HG02623 (cell line): ENCODE results near the gene KAZN.
"Not testable (repeated sequence)": the region's sequence is repeated elsewhere in the genome, so short reads cannot be mapped to it uniquely, and the experiment has no call there.

Experiments
- ATAC-seq: cut with Tn5 transposase; IDR thresholded peaks from one replicate; pipeline ENCODE4 v1.9.1; 2021; ENCODE audit warnings: moderate library complexity; ENCODE audit not compliant: unreplicated experiment

KAZN gene

DNA sequence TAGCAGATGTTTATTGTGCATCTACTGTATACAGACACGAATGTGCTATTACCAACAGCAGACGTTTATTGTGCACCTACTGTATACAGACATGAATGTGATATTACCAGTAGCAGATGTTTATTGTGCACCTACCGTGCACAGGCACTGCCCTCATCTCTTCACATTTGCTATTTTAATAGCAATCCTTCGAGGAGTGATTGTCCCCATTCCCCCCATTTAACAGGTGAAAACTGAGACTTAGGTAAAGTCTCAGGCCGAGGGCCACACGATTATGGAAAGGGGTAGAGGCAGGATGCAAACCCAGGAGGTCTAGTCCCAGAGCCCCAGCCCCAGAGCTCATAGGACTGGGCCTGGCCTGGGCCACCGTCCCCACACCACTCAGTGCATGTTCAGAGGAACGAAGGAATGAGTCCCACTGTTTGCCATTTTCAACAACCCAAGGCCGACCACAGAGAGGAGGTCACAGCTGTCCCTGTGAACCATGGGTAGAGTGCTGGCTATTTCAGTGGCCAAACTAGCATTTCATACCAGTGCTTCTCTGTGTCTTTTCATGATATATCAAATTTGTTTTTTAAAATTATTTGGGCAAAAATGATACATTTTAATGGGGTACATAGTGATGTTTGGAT is 440.6 kb downstream of the KAZN start:
- ATAC-seq: no peak

DNA sequence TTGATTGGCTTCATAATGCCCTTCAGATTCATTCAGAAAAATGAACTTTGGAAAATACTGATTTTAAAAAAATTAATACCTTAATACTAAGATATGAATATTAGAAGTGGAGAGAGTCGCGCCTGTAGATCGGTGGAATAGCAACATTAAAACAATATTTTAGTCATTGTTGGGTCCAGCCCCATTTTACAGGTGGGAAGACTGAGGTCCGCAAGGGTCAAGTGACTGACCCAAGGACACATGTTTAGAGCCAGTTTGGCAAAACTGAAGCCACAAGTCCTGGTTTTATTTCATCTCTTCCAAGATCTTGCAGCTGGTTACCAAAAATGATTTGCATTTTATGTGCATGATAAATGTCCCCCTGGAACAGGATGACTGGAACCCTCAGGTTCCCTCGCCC is 441.4 kb downstream of the KAZN start:
- no peak for ATAC-seq

DNA sequence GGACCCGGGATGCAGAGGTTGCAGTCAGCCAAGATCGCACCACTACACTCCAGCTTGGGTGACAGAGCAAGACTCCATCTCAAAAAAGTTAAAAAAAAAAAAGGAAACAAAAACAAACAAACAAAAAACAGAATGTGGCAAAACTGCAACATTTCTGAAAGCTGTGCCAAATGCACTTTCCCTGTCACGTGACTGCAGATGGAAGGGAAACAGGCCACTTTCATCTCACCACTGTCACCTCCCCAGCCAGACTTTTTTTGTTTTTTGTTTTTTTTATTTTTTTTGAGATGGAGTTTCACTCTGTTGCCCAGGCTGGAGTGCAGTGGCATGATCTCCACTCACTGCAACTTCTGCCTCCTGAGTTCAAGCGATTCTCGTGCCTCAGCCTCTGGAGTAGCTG is 442.2 kb downstream of the KAZN start:
- not testable (repeated sequence) for ATAC-seq

DNA sequence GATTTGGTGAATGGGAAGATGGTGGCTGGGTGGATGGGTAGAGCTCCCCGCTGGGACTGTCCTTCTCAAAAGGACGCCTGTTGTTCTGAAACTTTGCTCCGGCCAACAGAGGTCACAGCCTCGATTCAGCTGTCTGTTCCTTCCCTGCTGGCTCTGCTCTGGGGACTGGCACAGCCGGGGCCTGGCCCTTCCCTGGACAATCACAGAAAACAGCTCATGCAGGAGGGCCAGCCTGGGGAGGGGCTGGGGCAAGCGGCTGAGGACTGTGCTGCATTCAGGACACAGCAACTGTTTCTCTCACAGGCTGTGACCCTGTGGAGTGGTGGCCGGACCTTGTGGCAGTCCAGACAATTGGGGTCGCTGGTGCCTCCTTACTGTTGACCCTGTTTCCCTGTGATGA is 444.4 kb downstream of the KAZN start:
- no peak for ATAC-seq

DNA sequence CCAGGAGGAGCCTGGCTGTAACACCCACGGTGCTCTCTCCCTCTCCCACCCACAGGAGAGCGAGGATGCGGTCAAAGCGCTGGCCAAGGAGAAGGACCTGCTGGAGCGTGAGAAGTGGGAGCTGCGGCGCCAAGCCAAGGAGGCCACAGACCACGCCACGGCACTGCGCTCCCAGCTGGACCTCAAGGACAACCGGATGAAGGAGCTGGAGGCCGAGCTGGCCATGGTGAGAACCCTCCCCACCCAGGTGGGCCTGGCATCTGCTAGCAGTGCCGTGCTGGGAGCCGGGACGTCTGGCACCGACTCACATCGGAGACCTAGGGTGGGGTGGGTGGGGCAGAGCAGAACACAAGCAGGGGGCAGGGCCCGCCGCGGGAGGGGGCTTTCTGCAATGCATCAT is 445.4 kb downstream of the KAZN start:
- ATAC-seq: no peak

DNA sequence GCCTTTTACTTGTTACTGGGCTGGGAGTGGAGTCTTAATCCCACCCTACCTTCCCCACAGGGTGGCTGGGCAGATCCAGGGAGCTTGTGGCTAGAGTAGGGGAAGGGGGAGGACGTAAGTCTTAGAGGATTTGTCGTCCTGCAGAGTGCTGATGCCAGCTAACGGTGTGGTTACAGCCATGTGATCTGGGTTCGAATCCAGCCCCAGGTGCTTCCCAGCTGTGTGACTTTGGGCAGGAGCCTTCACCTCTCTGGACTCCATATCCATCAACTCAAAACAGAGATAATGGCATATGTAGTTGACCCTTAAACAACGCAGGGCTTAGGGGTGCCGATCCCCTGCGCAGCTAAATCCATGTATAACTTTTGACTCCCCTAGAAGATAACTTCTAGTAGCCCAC is 446.6 kb downstream of the KAZN start:
- no peak for ATAC-seq

DNA sequence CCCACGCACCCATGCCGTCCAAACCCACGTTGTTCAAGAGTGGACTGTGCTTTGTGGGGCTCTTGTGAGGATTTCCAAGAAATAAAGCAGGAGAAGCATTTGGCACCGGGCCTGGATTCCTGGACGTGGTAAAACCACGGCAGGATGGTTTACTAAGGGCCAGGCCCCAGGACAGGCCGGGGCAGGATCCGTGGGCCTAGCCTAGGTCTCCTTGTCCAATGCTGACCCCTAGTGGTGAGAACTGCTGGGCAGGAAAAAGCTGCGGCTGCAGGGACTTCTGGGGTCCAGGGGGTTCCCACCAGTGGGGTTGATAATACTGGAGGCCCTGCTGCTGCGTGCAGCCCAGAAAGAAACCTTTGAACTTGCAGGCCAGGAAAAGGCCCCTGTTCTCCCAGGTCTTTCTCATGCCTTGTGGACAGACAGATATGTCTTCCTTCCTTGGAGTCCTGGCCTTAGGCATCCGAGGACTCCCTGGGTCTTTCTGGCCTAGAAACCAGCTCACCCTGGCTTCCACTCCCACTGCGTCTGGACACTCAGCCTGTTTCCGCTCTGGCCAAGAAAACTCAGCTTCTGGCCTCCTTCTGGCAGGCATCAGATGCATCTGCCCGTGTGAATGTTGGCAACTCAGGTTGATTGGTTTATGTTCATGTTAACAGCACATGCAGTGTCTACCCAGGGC is 448.1 kb downstream of the KAZN start:
- ATAC-seq: no peak

DNA sequence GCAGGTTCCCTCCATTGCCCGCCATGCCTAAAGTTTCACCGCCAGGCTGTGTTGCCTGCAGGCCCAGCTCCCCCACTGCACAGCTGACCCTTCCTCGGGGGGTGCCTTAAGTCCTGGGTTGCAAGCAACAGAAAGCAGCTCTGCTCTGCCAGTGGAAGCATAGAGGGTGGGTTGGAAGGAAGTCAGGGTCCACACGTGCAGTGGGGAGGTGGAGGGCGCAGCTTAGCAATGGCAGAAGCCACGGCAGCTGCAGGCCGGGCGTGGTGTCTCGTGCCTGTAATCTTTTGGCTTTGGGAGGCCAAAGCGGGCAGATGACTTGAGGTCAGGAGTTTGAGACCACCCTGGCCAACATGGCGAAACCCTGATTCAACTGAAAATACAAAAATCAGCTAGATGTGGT is 448.8 kb downstream of the KAZN start:
- ATAC-seq: no peak

DNA sequence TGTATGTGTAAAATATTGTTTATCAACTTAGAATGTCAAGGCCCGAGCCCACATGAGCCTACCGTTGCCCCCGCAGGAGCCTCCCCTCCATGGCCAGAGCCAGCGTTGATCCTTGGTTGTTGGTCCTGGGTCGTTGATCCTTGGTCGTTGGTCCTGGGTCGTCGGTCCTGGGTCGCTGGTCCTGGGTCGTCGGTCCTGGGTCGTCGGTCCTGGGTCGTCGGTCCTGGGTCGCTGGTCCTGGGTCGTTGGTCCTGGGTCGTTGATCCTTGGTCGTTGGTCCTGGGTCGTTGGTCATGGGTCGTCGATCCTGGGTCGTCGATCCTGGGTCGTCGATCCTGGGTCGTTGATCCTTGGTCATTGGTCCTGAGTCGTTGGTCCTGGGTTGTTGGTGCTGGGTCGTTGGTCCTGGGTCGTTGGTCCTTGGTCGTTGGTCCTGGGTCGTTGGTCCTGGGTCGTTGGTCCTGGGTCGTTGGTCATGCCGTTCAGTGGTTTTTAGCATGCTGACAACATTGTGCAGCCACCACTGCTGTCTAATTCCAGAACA is 450.0 kb downstream of the KAZN start:
- no peak for ATAC-seq

DNA sequence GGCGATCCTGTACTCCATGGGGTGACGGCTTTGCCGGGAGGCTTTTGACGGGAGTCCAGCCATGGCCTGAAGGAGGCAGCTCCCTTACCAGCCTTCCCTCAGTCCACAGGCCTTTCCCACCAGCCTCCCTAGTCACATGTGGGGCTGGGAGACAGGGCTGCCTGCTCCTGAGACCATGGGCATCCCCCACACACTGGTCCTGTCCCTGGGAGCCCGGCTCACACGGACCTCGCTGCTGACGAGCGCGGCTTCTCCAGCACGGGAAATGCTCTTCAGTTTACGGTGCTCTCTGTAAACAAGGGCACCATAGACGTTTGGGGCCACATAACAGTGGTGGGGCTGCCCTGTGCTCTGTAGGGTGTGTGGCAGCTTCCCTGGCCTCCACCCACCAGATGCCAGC is 450.6 kb downstream of the KAZN start:
- ATAC-seq: no peak

DNA sequence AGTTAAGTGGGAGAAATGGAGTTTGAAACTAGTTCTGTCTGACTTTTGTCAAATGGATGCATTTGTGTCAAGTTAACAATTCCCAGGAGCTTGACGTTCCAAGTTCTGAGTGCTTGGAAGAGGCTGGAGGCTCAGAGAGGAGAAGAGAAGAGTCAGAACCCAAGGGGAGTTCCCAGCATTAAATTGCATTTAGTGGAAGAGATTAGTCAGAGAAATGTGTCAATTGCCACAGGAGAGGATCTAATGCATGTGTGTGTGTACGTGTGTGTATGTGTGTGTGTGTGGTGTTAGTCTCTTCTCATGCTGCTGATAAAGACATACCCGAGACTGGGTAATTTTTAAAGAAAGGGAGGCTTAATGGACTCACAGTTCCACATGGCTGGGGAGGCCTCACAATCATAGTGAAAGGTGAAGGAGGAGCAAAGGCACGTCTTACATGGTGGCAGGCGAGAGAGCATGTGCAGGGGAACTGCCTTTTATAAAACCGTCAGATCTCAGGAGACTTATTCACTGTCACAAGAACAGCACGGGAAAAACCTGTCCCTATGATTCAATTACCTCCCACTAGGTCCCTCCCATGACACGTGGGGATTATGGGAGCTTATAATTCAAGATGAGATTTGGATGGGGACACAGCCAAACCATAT is 453.5 kb downstream of the KAZN start:
- no peak for ATAC-seq

DNA sequence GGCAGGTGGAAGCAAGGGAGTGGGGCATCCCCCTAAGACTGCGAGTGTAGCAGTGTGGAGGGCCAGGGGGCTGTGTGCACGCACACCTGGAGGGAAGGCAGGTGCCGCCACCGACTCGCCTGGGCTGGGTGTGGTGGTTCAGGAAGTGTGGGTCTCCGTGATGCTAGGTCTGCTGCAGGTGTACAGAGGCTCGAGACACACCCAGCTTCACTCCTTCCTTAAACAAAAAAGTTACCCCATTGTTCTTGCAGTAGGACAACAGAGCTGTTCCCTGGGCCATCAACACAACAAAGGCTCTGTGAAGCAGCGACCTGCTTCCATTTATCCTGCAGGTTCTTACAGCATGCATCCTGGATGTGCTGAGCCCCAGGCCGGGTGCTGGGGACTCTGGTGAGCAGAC is 454.7 kb downstream of the KAZN start:
- ATAC-seq: no peak

DNA sequence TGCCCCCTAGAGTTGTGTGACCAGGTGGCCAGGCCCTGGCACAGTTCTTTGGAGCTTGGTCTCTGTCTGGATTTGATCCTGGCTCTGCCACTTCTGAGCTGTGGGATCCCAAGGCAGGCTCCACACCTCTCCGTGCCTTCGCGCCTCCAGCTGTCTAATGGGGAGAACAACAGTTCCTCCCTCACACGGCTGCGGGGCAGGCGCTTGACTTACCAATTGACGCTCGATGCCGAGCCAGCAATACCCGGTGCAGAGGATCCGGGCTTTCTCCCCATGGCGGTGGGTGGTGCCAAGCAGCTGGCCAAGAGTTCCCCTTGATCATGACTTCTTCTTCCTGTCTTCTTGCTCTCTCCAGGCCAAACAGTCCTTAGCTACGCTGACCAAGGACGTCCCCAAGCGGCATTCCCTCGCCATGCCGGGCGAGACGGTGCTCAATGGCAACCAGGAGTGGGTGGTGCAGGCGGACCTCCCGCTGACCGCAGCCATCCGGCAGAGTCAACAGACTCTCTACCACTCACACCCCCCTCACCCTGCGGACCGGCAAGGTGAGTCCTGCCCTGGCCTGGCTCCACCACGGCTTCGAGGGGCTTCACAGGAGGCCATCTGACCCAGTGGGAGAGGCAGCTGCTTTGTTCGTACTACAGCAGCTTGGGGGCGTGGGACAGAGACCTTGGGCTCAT is 457.4 kb downstream of the KAZN start:
- ATAC-seq: no peak

DNA sequence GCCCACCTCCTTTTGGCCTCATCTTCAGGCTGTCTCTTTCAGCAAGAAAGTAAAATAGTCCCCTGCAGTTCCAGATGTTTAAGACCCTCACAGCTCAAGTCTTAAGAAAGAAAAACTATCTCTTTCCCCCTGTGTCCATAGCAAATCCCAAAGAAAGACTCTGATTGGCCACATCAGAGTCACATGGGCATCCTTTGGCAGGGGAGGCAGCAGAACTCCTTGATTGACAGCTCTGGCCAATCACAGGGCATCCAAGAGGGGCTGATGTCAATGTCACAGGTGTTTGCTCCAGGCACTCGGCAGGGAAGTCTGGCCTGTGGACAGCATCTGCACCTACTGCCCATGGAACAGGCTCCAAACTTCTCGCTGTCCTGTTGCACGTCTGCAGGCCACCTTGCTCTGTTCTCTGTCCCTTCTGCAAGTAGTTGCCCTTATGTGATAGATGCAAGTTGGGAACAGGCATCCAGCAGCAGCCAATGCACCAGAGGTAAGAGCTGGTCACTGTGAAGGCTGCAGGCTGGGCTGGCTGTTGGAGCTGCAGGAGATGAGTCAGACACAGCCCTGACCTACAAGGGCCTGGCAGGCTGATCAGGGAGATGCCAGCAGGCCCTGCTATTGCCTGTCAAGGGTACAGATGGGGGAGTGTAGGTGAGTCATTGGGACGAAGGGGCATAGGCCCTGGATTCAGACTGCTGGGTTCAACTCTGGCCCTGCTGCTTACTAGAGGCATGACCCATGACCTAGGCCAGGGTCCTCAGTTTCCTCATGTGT is 458.2 kb downstream of the KAZN start:
- ATAC-seq: no peak

DNA sequence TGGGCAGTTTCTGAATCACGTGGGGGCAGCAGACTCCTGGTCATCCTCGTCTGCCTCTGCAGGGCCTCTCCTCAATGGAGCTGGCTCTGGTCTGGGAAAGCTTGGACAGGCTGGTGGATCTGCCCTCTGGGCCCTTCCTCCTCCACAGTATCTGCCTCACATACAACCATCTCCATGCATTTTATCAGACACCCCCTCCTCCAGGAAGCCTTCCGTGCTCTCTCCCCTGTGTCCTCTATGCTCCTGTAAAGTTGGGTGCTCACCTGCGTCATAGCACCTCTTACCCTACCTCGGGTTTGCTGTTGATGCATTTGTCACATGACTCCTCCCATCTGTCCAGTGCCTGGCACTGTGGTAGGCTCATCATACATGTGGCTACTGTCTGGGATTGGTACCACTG is 459.3 kb downstream of the KAZN start:
- ATAC-seq: no peak

DNA sequence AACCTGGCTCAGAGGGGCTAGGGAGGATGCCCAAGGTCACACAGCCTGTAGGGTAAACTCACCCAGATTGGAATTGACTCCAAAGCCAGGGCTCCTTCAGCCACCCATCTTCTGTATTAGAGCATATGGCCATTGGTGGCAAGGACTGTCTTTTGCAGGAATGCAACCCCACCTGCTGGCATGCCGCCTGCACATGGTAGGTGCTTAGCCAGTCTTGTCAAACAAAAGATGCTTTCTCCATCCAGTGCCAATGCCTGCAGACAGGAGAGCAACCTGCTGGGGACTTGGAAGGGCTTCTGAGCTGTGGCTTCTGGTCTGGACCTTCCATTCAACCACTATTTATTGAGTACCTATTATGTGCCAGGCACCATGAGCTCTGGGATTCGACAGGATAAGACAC is 459.8 kb downstream of the KAZN start:
- ATAC-seq: no peak

DNA sequence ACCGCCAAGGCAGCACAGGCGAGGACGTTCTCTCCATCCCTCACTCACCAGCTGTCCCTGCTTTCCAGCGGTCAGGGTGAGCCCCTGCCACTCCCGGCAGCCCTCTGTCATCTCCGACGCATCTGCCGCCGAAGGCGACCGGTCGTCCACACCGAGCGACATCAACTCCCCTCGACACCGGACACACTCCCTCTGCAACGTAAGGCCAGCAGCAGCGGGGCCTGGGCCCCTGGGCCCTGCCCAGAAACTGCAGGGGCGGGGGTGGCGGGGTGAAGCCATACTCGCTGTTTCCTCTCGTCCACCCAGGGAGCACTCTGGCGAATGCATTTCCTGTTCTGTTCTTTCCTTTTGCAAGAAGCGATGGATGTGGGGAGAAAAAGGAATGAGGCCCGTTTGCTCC is 461.6 kb downstream of the KAZN start:
- ATAC-seq: no peak

DNA sequence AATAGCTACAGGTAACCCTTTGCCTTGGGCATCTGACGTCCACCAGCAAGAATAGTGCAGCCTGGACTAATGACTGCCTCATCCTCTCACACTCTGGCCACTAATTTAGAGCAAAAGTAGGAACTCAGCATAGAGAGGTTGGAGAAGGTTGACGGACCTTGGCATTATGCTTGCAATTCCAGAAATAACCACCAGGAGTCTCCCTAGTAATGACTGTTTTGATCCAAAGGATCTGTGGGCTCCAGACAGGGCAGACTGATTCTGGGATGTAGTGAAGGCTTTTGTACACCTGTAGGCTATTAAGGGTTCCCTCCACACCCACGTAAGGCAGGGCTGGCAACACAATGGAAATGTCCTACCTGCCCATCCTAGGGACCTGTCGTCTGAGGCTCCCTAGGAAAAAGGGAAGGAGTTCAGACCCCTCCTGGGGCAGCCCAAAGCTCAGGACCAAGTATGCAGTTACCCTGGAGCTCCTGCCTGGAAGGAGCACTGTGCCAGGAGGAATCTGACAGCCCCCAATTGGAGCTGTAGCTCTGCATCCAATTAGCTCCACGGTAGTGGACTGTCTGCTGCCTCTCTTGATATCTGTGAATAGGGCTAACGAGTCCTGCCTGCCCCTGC is 464.1 kb downstream of the KAZN start:
- ATAC-seq: no peak

DNA sequence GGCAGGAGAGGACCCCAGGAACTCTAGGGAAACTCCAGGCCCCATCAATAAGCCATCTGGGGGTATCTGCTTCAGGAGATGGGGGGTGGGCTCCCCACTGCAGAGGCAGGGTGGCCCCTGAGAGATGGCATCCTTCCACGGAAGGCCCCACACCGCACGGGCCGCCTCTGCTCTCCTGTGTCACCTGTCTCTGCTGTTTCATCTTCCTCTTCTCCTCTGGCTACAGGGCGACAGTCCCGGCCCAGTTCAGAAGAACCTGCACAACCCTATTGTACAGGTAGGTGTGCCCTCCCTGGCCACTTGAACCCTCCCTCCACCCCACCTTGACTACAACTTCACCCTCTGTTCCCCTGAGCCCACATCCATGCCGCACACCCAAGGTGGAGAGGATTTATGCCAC is 464.9 kb downstream of the KAZN start:
- ATAC-seq: no peak

DNA sequence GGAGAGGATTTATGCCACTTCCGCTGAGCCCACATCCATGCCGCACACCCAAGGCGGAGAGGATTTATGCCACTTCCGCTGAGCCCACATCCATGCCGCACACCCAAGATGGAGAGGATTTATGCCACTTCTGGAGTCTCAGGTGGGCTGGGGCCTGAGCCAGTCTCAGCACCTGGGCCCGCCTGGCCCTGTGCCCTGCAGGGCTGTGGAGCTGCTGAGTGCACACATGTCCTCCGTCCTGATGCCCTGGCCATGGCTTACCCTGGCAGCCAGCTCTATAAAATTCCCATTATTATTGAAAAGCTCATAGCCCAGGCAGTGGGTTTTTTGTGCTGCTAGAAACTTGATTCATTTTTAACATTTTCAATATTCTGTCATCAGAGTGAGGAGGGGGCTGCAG is 465.3 kb downstream of the KAZN start:
- ATAC-seq: no peak
